G401 (cell line): Measurements from ENCODE around the gene CFAP141. TPM values are rescaled to one million over a fixed set of nuclear protein-coding genes. Genes with fewer than 3 reads are reported as not detected.

Experiments
- DNase-seq: peaks from one replicate; pipeline ENCODE4 v3.0.0-alpha.2; 2015; ENCODE audit warnings: low spot score
- in situ Hi-C: cut with HindIII; loops from 2 replicates; pipeline ENCODE4 v1.10.0; 2016; ENCODE audit warnings: low sequenced_read_pairs, mixed read lengths
- total RNA-seq: library from RNA; depleted of rRNA; stranded (reverse); fragments of >200 nt; shearing (Covaris generic); gene quantifications from 2 replicates; pipeline ENCODE4 v1.2.3, GENCODE V29; 2014

The CFAP141 gene
- total RNA-seq, 1 experiment from 2014 or later = not detected

- in situ Hi-C loops = no loop called here
- peak; percentile 18 for DNase-seq
These were observed 27.0 kb downstream of the CFAP141 start for GRCh38 chr1:154178911-154179811.

GRCh38 chr1:154178013-154178412, 28.1 kb downstream of the CFAP141 start:
- no peak for DNase-seq
- in situ Hi-C loops = no loop called here

- in situ Hi-C loops = no loop called here
- DNase-seq = no peak
These were observed 29.8 kb downstream of the CFAP141 start for GRCh38 chr1:154176337-154176736.

GRCh38 chr1:154174654-154175053, 31.5 kb downstream of the CFAP141 start:
- no peak for DNase-seq
- in situ Hi-C loops = no loop called here

- in situ Hi-C loops = no loop called here
- no peak for DNase-seq
These were observed 34.3 kb downstream of the CFAP141 start for GRCh38 chr1:154171880-154172279.

GRCh38 chr1:154171223-154171583, 34.9 kb downstream of the CFAP141 start:
- DNase-seq = no peak
- in situ Hi-C loops = no loop called here

- DNase-seq = no peak
- in situ Hi-C loops = no loop called here
These were observed 35.4 kb downstream of the CFAP141 start for GRCh38 chr1:154170547-154171222.

GRCh38 chr1:154167461-154167860, 38.7 kb downstream of the CFAP141 start:
- in situ Hi-C loops = no loop called here
- no peak for DNase-seq

GRCh38 chr1:154166207-154166606, 39.9 kb downstream of the CFAP141 start:
- no peak for DNase-seq
- in situ Hi-C loops = no loop called here

- DNase-seq = no peak
- in situ Hi-C loops = no loop called here
These were observed 46.6 kb downstream of the CFAP141 start for GRCh38 chr1:154159554-154159953.

GRCh38 chr1:154158307-154159125, 47.6 kb downstream of the CFAP141 start:
- no peak for DNase-seq
- in situ Hi-C loops = no loop called here

- in situ Hi-C loops = no loop called here
- DNase-seq = no peak
These were observed 48.4 kb downstream of the CFAP141 start for GRCh38 chr1:154157520-154158306.

- DNase-seq = no peak
- in situ Hi-C loops = no loop called here
These were observed 50.9 kb downstream of the CFAP141 start for GRCh38 chr1:154155251-154155650.

- DNase-seq = peak; percentile 16
- in situ Hi-C loops = no loop called here
These were observed 51.5 kb downstream of the CFAP141 start, which contains the start of gene NUP210L for GRCh38 chr1:154154534-154155191. Gene NUP210L, minus strand, starts transcription at chr1:154155073.

GRCh38 chr1:154154053-154154452, 52.1 kb downstream of the CFAP141 start:
- no peak for DNase-seq
- in situ Hi-C loops = no loop called here

- in situ Hi-C loops = no loop called here
- DNase-seq = no peak
These were observed 54.8 kb downstream of the CFAP141 start for GRCh38 chr1:154151311-154151710.
